Measurements from ENCODE around the gene AUH.
A peak's percentile ranks its signal among the peaks of the same experiment; 100 is the strongest.

AUH gene

DNA sequence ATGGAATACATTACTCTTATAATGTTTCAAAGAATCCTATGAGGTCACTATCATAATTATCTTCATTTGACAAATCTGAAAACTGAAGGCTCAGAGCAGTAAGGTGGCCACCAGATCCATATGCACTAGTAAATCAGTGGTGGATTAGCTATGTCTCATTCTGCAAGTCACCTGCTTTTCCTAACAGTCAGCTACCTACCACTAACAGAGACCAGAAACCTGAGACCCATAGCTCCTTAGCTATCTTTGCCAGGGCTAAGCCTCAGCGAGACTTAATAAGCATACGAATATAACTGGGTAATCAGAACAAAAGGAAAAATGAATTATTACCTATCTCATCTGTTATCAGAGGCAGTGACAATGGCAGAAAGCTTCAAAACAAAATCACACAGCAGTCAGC, 118.7 kb downstream of the AUH start:
- DNase-seq: no peak

DNA sequence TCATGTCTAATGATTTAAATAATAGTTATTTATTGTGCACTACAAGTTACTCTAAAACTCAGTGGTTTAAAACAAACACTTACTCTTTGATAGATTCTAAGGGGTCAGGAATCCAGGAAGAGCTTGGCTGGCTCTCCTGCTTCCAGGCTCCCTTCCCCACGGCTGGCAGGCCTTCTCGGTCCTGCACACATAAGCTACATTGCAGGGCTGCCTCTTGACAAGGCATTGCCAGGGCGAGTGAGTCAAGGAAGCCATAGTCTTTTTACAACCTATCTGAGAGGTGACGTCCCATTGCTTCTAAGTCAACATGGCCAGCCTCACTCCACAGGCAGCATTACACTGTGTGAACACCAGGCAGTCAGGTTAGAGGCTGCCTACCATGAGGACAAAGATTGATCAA, 119.8 kb downstream of the AUH start:
- DNase-seq: peak; percentile 25

DNA sequence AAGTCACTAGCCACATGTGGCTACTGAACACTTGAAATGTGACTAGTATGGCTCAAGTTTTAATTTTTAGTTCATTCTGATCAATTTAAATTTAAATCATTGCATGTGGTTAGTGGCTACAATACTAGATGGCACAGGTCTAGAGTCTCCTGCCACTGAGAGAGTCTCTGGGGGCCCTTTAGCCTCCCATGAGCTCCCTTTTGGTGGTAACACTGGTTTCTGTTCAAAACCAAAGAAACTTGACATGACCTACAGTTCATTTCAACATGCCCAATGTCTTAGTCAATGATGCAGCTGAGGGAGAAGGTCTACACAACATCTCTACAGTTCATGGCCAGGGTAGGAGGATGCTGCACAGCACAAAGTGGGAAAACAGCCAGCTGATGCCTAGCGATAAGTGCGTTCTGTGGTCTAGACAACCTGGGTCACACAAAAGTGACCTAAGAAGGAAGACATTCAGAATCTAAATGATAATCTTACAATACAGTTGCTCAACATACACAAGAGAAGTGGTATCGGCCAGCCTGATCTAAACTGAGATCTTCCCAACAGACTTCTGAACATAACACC, 121.0 kb downstream of the AUH start:
- DNase-seq: no peak

DNA sequence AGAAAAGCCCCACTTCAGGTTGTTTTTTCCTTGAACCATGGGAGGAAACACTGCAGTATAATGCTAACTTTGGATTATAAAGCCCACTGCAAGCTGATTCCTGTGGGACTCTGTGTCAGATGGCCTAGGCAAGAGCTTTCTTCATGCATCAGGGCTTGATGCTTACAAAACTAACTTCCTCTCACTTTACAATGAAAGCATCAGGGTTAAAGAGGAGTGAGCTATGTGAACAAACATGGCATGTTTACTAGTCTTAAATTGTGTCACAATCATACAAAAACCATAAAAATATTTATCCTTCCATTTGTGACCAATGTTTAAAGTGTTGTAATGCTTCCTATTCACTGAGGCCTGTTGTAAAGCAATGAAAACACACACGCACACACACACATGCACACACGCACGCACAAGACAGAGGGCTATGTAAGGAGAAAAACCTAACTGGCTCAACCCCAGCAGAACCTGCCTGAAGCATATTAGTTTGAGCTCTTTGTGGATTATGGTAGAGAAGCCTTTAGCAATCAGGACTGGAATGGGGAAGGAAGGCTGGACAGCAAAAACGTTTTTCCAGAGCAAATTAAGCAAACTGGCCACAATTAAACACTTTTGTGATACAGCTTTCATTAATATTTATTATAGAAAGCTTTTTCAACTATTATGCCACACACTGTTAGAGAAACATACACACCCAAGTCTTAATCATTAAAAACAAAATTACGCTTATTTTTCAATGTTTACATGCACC, 122.2 kb downstream of the AUH start:
- no peak for DNase-seq

DNA sequence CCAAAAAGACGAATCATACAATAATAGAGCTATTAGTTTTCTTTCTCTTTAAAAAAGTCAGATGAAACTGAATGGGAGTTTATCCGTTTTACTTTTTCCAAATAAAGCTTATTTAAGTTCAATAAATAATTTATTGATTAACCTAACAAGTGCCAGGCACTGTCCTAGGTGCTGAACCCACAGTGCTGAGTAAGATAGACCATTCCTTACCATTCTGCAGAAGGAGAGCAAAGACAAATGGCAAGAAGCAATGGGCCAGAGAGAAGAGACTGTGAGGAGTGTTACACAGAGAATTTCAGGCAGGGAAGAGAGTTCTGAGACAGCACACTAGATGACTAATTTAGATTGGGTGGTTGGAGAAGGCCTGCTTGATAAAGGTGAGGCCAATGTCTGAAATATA, 127.2 kb downstream of the AUH start:
- no peak for DNase-seq

DNA sequence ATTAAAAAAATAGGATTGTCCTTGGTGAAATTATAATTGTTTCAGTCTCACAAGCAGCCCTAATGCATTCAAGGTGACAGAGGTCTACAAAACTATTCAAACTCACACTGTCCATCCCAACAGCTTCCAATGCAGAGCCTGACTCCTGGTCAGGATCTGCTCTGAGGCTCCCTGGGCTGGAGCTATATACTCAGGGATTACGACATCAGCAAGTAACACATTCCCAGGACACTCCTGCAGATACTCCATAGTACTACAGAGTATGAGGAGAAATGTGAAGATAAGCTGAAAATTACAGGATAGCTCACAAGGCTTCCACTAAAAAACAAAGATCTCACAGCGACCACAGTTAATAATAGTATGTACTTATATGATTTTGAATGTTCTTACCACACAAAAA, 130.1 kb downstream of the AUH start:
- DNase-seq: no peak

DNA sequence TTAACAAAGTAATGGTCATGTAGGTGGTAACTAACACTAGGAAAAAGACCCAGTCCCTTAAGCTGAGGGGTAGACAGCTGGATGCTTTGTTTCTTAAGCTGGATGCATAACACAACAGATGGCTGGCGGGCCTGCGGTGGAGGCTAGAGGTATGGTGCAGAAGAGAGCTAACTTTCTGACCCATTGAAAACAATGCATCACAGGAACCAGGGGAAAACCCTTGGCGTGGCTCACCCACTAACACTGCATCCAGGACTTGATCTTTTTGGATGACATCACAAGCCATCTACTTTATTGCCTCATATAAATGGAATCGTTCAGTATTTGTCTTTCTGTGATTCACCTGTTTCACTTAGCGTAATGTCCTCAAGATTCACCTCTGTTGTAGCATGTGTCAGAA, 138.7 kb downstream of the AUH start:
- no peak for DNase-seq

DNA sequence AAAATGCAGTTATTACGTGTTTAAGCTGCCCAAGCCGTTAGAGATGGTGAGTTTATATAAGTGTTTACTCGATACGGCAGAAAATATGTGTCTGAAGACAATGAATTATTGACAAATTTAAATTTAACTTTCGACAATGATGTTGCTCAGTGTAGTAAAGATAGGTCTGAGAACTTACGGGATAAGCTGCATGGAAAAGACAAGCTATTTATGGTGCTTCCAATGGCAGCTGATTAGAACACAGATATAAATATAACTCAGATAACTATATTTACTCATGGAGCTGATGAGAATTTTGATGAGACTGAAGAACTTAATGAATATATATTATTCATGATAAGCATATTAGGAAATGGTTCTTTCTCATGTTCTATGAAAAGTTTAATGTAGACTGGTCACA, 139.3 kb downstream of the AUH start:
- no peak for DNase-seq

DNA sequence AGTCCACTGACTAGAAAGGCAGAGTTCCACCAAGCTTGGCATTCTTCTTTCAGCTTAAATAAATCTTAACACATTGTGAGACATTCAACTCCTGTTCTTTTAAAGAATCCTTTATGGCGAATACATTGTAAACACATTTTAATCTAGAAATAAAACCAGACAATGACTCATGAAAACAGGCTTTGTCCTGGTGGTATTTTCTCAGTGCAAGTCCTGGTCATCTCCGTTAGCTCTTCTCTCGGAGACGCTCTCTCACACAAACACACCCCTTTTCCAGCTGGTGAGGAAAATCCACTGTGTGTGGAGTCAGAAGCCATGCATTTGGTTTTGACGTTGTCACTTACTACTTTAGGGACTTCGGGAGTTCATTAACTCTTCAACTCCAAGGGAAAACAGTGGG, 140.4 kb downstream of the AUH start:
- DNase-seq: no peak

DNA sequence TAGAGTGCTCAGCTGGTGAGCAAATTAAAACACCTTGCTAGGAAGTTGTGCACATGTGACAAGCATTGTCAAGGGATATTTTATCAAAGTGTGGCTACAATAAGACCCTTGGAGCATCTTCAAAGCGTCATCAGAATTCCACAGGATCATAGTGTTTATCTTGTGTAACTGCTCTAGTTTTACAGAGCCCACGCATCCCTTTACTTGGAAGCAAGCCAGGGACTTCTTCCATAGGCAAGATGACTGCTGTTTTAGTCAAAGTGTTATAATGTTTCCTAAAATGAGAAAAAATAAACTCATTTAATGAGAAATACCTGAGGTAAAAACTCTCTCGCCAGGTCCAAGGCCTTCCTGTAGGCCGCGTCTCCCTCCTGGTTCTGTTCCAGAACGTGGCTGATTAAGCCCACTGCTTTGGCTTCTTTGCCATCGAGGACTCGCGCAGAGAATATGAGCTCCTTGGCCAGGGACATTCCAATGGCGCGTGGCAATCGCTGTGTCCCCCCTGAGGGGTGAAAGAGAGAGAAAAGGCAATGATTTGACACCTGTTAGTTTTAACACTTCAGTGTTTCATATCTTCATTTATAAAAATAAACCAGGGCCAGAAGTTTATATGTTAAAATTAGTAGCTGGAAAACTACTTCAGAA, 141.1 kb downstream of the AUH start:
- no peak for DNase-seq

DNA sequence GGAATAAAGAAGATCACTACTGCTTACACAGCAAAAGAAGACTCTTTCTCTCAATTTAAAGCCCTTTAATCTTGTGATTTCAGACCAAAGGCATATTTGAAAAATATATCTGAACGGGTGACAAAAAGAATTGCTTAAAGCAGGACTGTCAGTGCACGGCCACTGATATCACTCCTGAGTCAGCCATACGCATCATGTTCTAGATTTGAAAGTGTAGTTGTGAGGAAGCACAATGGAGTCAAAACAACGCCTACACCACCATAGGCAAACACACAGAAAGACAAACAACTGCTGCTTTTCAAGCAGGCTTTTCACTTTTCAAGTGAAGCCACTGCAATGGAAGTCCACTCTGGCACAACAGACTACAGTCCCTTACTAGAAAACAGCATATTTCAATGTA, 141.7 kb downstream of the AUH start:
- DNase-seq: no peak

DNA sequence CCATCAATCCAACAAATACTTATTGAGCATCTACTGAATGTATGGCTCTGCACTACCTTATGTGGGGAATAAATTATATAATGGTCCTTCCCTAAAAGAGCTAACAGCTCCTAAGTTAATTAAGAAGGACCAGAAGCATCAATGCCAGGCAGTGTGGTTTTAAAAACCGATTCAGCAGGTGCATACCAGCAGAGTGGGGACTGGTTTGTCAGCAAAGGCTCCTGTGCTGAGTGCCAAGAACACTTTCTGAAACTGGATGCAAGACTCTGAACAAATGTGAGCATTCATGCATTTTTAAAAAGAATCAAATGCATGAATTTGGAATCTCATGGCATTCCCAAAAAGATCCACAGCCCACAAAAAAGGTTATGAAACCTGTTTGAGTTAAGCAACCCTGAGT, 142.2 kb downstream of the AUH start:
- DNase-seq: no peak

DNA sequence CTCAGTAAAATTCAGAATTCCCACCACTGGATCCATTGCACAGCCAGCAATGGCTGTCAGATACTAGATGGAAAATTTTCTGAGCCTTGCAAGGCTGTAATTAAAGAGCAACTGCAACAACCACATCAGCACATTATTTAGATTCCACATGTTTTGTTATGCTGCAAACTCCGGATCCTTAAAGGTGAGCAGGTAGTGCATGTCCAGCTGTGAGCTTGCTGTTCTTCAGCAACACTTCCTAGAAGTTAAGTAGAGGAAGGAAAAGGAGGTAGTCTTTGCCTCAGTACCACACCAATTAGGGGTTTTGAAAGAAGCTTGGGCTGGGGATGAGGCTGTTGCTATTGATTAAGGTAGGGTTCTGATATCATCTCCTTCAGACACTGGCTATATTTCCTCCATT, 144.3 kb downstream of the AUH start:
- no peak for DNase-seq

DNA sequence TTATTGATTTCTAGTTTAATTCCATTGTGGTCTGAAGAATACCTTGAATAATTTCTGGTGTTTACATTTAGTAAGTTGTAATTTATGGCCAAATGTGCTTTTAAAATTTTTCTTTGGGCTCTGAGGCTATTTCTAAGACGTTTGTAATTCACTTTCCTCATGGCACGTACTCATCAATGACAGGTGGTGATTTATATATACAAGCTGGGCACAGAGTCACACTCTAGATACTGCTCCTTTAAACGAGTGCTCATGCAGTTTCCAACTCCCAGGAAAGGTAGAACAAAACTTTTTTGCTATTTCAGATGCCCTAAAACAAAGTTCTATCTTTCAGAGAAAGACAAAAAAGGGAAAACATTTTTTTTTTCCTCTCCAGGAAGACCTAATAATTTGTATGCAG, 146.9 kb downstream of the AUH start:
- no peak for DNase-seq

DNA sequence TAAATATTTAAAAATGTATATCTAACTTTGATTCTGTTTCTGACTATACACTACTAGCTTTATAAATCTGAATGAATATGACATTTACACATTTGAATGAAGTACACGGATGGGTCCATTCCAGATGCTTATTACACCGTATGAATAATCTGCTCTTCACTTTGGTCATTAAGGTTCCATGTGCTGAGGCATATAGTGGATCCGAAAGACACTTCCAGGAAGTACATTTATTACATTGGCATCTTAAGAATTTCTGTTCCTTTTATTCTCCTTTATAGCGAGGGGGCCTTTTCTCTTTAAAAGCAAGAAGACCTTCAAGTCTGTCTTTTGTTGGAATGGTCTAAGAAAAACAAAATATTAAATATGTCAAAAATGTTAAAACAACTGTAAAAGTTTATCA, 147.6 kb downstream of the AUH start:
- no peak for DNase-seq

DNA sequence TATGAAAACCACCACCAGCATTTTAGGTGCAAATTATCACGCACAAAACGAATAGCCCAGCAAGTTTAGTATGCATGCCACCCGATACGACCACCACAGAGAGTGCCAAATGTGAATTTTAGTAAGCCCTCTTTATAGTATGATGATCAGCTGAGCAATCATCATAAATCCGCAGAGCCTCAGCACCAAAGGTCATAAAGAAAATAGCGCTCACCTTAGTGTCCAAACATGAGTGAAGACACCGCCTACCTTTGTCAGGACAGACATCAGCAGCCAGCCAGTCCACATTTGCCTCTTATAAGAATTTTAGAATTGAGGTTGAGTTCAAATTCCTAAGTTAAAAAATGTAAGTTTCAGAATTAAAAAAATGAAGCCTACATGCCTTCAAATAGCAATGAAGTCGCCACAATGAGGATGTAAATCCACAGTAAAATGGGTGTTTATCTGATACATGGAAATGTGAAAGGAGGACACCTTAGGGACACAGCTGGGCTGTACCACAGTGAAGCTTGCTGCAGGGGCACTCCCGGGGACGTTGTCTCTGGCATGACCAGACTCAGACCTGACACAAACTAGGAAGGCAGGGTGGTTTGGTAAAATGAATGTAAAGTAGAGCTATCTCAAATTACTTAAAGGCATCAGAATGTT, 149.0 kb downstream of the AUH start:
- DNase-seq: no peak

DNA sequence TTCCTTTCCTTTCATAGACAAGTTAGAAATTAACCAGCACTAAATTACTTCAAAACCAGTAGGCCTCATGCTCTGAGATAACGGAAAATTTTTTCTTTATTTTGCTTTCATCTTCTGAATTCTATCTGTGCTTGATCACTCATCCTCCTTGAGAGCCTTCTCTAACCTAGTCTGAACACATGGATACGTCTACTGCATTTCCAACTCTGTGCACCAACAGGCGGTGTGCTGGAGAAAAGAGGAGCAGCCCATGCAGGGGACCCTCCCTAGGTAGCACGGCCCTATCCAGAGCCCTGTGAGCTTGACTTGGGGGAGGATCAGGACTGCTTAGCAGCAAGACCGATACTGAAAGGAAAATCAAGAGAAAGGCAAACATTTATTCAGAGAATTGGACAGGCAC, 149.8 kb downstream of the AUH start:
- peak; percentile 3 for DNase-seq

DNA sequence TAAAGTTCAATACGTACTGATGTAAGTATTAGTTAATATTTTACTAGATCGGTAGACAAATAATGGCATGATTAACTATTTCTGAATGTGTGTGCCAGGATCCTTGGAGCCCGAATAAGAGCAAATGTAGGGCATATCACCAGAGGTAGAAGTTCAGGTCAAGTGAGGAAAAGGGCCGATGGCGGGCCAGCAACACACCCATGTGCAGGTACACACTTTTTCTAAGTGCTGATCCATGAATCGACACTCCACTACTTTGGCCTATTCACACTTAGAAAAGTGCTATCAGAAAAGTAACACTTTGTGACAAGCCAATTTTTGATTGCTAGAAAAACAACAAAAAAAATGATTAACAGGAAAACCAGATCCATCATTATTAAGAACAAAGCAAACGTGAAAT, 150.3 kb downstream of the AUH start:
- no peak for DNase-seq

DNA sequence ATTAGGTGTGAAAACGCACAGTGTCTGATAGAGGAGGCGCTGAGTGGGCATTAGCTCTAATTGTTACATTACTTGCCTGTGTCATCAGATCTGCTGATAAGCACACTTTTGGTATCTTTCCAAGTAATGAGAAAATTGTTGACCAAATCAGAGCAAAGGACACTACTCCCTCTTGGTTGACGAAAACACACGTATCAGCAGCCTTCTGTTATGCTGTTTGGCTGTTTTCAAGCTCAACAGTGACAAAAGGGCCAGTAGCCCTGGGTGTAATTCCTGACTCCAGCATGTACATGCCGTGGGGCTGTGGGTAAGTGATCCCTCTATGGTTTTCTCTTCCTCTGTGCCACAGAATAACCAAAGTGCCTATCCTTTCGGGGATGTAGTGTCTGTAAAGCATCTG, 151.4 kb downstream of the AUH start:
- no peak for DNase-seq

DNA sequence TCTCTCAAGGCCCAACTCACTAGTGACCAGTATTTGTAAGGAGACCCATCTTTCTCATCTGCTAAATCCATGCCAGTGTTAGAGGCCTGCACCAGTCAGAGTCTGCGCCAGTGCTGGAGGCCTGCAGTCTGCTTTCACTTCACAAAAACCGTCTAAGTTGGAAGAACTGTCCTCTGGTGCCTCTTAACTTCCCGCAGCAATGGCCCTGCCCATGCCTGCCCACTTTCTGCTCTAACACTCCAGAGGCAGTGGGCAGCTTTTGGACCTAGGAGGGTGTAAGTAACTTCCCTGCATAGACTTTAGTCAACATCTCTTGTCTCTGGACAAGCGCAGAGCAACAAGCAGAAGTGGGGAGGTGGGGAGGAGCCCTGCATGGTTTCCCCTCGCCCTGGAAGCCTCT, 152.9 kb downstream of the AUH start:
- DNase-seq: no peak

DNA sequence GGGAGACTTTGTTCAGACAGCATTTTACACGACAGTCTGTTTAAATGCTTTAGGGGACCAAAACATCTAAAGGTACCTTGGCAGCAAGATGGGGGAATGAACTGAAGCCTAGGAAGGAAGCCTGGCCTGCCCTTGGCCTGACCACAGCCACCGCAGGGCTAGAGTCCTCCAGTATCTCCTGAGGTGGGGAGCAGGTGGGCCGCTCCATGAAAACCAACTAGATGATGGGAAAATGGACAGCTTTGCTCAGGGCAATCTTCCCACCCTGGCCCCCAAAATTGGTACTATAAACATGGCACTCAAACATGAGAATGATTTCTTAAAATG, 153.3 kb downstream of the AUH start:
- DNase-seq: no peak

DNA sequence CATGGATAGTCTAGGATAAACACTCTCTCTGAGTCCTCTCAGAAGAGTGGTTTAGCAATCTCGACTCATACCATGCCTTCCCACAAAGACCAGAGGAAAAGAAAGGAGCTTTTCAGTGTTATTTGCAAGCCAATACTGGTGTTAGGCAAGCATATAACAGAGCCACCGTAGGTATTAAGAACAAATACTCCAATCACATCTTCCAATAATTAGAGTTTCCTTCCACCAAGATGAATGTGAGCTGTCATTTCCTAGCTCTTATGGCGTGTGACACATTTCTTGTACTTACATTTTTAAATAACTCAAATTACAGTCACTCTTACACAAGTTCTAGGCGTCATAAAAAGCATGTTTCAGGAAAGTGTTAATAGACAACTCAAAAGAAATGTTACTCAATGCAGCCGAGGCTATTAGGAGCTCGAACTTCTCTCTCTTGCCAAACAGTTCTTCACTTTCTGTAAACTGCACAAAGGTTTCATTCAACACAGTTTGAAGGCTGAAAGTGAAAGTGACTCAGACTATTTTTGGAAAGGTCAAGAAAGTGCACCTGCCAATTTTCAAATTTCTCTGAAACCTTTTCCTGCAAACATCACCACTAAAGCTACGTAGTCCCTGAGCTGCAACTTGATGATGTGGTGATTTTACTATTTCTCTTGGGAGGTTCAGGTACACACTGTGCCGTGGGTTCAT, 153.8 kb downstream of the AUH start:
- DNase-seq: no peak

DNA sequence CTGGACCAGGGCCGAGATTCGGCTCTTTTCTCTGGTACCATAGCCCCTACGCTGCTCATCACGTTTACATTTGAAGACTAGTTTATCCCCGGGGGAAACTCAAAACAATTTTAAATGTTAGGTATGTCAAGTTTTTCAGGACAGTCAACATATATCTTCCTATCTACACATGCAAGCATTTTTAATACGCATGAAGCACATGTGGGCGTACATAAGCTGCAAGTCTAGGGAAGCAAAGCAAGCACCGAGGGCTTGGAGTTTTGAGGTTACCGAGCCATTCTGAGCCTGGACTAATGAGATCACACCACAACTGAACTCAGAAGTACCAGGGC, 154.4 kb downstream of the AUH start:
- DNase-seq: no peak

DNA sequence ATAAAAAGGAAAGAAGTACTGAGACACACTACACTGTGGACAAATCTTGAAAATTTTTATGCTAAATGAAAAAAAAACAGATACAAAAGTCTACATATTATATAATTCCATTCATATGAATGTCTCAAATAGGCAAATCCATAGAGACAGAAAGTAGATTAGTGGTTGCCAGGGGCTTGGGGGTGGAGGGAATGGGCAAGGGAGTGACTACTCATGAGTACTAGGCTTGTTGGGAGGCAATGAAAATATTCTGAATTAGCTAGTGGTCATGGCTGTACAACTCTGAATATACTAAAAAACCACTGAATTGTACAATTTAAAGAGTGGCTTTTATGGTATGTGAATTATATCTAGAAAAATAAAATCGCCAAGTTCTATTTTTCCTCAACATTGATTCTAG, 154.9 kb downstream of the AUH start:
- no peak for DNase-seq
